ENCODE data around the gene MATN4.

The MATN4 gene

GRCh38 chr20:45293041-45294002 lies 14.8 kb downstream of the MATN4 start:
- no peaks in the 10 kb centered on the region for H3K36me3 ChIP-seq (ENCODE audit: control insufficient read depth, insufficient read depth, low read length)
- H3K27me3 ChIP-seq (ENCODE audit: control insufficient read depth, insufficient read depth, low read length) = peaks cover 31% of the 10 kb centered on the region
- peaks cover 6% of the 10 kb centered on the region for H3K9me3 ChIP-seq (ENCODE audit: control insufficient read depth, insufficient read depth, low read length)
- no peaks in the 10 kb centered on the region for H3K4me1 ChIP-seq (ENCODE audit: control insufficient read depth, insufficient read depth, low read length)
- H3K9ac ChIP-seq (ENCODE audit: low read depth, low read length) = peak overlapping the region; percentile 37
- peak overlapping the region; percentile 48 for H3K4me3 ChIP-seq (ENCODE audit: low read depth, low read length)

GRCh38 chr20:45292343-45292742 lies 15.8 kb downstream of the MATN4 start:
- peaks cover 6% of the 10 kb centered on the region for H3K9me3 ChIP-seq (ENCODE audit: control insufficient read depth, insufficient read depth, low read length)
- H3K9ac ChIP-seq (ENCODE audit: low read depth, low read length) = no peak overlapping the region
- peaks cover 33% of the 10 kb centered on the region for H3K27me3 ChIP-seq (ENCODE audit: control insufficient read depth, insufficient read depth, low read length)
- no peak overlapping the region for H3K4me3 ChIP-seq (ENCODE audit: low read depth, low read length)
- H3K4me1 ChIP-seq (ENCODE audit: control insufficient read depth, insufficient read depth, low read length) = no peaks in the 10 kb centered on the region
- no peaks in the 10 kb centered on the region for H3K36me3 ChIP-seq (ENCODE audit: control insufficient read depth, insufficient read depth, low read length)

GRCh38 chr20:45291526-45291925 lies 16.6 kb downstream of the MATN4 start:
- Histone ChIP-seq H3K36me3 (ENCODE audit: control insufficient read depth, insufficient read depth, low read length) (no peaks in the 10 kb centered on the region), H3K4me1 (ENCODE audit: control insufficient read depth, insufficient read depth, low read length) (no peaks in the 10 kb centered on the region), H3K4me3 (ENCODE audit: low read depth, low read length) (no peak overlapping the region), H3K27me3 (ENCODE audit: control insufficient read depth, insufficient read depth, low read length) (peaks cover 33% of the 10 kb centered on the region), H3K9me3 (ENCODE audit: control insufficient read depth, insufficient read depth, low read length) (peaks cover 6% of the 10 kb centered on the region), H3K9ac (ENCODE audit: low read depth, low read length) (no peak overlapping the region)

- no peak overlapping the region for H3K9ac ChIP-seq (ENCODE audit: low read depth, low read length)
- H3K9me3 ChIP-seq (ENCODE audit: control insufficient read depth, insufficient read depth, low read length) = peaks cover 6% of the 10 kb centered on the region
- H3K4me3 ChIP-seq (ENCODE audit: low read depth, low read length) = no peak overlapping the region
- H3K27me3 ChIP-seq (ENCODE audit: control insufficient read depth, insufficient read depth, low read length) = peaks cover 33% of the 10 kb centered on the region
- no peaks in the 10 kb centered on the region for H3K4me1 ChIP-seq (ENCODE audit: control insufficient read depth, insufficient read depth, low read length)
- H3K36me3 ChIP-seq (ENCODE audit: control insufficient read depth, insufficient read depth, low read length) = no peaks in the 10 kb centered on the region
These were observed 17.3 kb downstream of the MATN4 start for GRCh38 chr20:45290677-45291355.

- Histone ChIP-seq H3K36me3 (ENCODE audit: control insufficient read depth, insufficient read depth, low read length) (no peaks in the 10 kb centered on the region), H3K9me3 (ENCODE audit: control insufficient read depth, insufficient read depth, low read length) (peaks cover 6% of the 10 kb centered on the region), H3K4me1 (ENCODE audit: control insufficient read depth, insufficient read depth, low read length) (no peaks in the 10 kb centered on the region), H3K4me3 (ENCODE audit: low read depth, low read length) (no peak overlapping the region), H3K27me3 (ENCODE audit: control insufficient read depth, insufficient read depth, low read length) (peaks cover 33% of the 10 kb centered on the region), H3K9ac (ENCODE audit: low read depth, low read length) (no peak overlapping the region)
These were observed 18.0 kb downstream of the MATN4 start for GRCh38 chr20:45289942-45290676.

- Histone ChIP-seq H3K4me1 (ENCODE audit: control insufficient read depth, insufficient read depth, low read length) (no peaks in the 10 kb centered on the region), H3K27me3 (ENCODE audit: control insufficient read depth, insufficient read depth, low read length) (peaks cover 24% of the 10 kb centered on the region), H3K9me3 (ENCODE audit: control insufficient read depth, insufficient read depth, low read length) (no peaks in the 10 kb centered on the region), H3K4me3 (ENCODE audit: low read depth, low read length) (no peak overlapping the region), H3K36me3 (ENCODE audit: control insufficient read depth, insufficient read depth, low read length) (no peaks in the 10 kb centered on the region), H3K9ac (ENCODE audit: low read depth, low read length) (no peak overlapping the region)
These were observed 19.2 kb downstream of the MATN4 start for GRCh38 chr20:45288860-45289259.

GRCh38 chr20:45288376-45288775 lies 19.7 kb downstream of the MATN4 start:
- peaks cover 24% of the 10 kb centered on the region for H3K27me3 ChIP-seq (ENCODE audit: control insufficient read depth, insufficient read depth, low read length)
- H3K4me3 ChIP-seq (ENCODE audit: low read depth, low read length) = no peak overlapping the region
- no peaks in the 10 kb centered on the region for H3K9me3 ChIP-seq (ENCODE audit: control insufficient read depth, insufficient read depth, low read length)
- no peaks in the 10 kb centered on the region for H3K4me1 ChIP-seq (ENCODE audit: control insufficient read depth, insufficient read depth, low read length)
- H3K9ac ChIP-seq (ENCODE audit: low read depth, low read length) = no peak overlapping the region
- no peaks in the 10 kb centered on the region for H3K36me3 ChIP-seq (ENCODE audit: control insufficient read depth, insufficient read depth, low read length)

- H3K9ac ChIP-seq (ENCODE audit: low read depth, low read length) = no peak overlapping the region
- no peaks in the 10 kb centered on the region for H3K9me3 ChIP-seq (ENCODE audit: control insufficient read depth, insufficient read depth, low read length)
- no peaks in the 10 kb centered on the region for H3K36me3 ChIP-seq (ENCODE audit: control insufficient read depth, insufficient read depth, low read length)
- H3K4me3 ChIP-seq (ENCODE audit: low read depth, low read length) = no peak overlapping the region
- peaks cover 2% of the 10 kb centered on the region for H3K27me3 ChIP-seq (ENCODE audit: control insufficient read depth, insufficient read depth, low read length)
- no peaks in the 10 kb centered on the region for H3K4me1 ChIP-seq (ENCODE audit: control insufficient read depth, insufficient read depth, low read length)
These were observed 24.5 kb downstream of the MATN4 start for GRCh38 chr20:45283551-45284057.

- peaks cover 2% of the 10 kb centered on the region for H3K27me3 ChIP-seq (ENCODE audit: control insufficient read depth, insufficient read depth, low read length)
- H3K36me3 ChIP-seq (ENCODE audit: control insufficient read depth, insufficient read depth, low read length) = no peaks in the 10 kb centered on the region
- H3K4me3 ChIP-seq (ENCODE audit: low read depth, low read length) = no peak overlapping the region
- no peak overlapping the region for H3K9ac ChIP-seq (ENCODE audit: low read depth, low read length)
- no peaks in the 10 kb centered on the region for H3K4me1 ChIP-seq (ENCODE audit: control insufficient read depth, insufficient read depth, low read length)
- no peaks in the 10 kb centered on the region for H3K9me3 ChIP-seq (ENCODE audit: control insufficient read depth, insufficient read depth, low read length)
These were observed 25.2 kb downstream of the MATN4 start for GRCh38 chr20:45282700-45283550.

- H3K9me3 ChIP-seq (ENCODE audit: control insufficient read depth, insufficient read depth, low read length) = no peaks in the 10 kb centered on the region
- H3K4me3 ChIP-seq (ENCODE audit: low read depth, low read length) = no peak overlapping the region
- no peak overlapping the region for H3K9ac ChIP-seq (ENCODE audit: low read depth, low read length)
- no peaks in the 10 kb centered on the region for H3K4me1 ChIP-seq (ENCODE audit: control insufficient read depth, insufficient read depth, low read length)
- no peaks in the 10 kb centered on the region for H3K27me3 ChIP-seq (ENCODE audit: control insufficient read depth, insufficient read depth, low read length)
- H3K36me3 ChIP-seq (ENCODE audit: control insufficient read depth, insufficient read depth, low read length) = no peaks in the 10 kb centered on the region
These were observed 28.1 kb downstream of the MATN4 start for GRCh38 chr20:45279992-45280391.

- Histone ChIP-seq H3K27me3 (ENCODE audit: control insufficient read depth, insufficient read depth, low read length) (no peaks in the 10 kb centered on the region), H3K4me1 (ENCODE audit: control insufficient read depth, insufficient read depth, low read length) (no peaks in the 10 kb centered on the region), H3K4me3 (ENCODE audit: low read depth, low read length) (no peak overlapping the region), H3K36me3 (ENCODE audit: control insufficient read depth, insufficient read depth, low read length) (no peaks in the 10 kb centered on the region), H3K9me3 (ENCODE audit: control insufficient read depth, insufficient read depth, low read length) (no peaks in the 10 kb centered on the region), H3K9ac (ENCODE audit: low read depth, low read length) (no peak overlapping the region)
These were observed 32.8 kb downstream of the MATN4 start for GRCh38 chr20:45275338-45275737.
